Measurements from ENCODE around the gene A3GALT2.

A3GALT2 gene

DNA sequence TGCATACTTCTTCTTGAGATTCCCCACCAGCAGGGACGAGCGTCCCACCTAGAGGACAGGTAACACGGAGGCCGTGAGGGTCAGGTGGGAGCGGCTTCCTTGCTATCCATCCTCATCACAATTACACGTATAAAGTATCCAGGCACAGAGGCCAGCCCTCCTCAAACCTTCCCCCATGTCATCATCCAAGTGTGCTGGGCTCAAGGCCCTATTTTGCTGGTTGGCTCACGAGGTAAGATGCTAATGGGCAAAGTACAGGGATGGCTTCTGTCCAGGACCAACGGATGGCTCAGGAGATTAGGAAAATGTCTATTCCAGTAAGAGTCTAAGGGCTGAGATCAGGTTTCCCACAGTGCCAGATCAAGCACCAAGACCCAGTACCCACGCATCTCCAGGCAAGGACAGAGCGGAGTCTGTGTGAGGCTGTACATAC is 11.5 kb upstream of the A3GALT2 start:
- TF ChIP-seq TAF1 (IDR thresholded peaks at IDR 0.05; ENCODE audit: borderline replicate concordance, insufficient read depth, low read length), result no peak
- no peak for TF ChIP-seq SIN3A (IDR thresholded peaks at IDR 0.05; ENCODE audit: borderline replicate concordance, insufficient read depth, low read length)
- no peak for TF ChIP-seq FOXP2 (optimal IDR thresholded peaks at IDR 0.05; ENCODE audit: borderline replicate concordance, extremely low read depth, extremely low read length, insufficient read depth)
- TF ChIP-seq, protein P1, sequence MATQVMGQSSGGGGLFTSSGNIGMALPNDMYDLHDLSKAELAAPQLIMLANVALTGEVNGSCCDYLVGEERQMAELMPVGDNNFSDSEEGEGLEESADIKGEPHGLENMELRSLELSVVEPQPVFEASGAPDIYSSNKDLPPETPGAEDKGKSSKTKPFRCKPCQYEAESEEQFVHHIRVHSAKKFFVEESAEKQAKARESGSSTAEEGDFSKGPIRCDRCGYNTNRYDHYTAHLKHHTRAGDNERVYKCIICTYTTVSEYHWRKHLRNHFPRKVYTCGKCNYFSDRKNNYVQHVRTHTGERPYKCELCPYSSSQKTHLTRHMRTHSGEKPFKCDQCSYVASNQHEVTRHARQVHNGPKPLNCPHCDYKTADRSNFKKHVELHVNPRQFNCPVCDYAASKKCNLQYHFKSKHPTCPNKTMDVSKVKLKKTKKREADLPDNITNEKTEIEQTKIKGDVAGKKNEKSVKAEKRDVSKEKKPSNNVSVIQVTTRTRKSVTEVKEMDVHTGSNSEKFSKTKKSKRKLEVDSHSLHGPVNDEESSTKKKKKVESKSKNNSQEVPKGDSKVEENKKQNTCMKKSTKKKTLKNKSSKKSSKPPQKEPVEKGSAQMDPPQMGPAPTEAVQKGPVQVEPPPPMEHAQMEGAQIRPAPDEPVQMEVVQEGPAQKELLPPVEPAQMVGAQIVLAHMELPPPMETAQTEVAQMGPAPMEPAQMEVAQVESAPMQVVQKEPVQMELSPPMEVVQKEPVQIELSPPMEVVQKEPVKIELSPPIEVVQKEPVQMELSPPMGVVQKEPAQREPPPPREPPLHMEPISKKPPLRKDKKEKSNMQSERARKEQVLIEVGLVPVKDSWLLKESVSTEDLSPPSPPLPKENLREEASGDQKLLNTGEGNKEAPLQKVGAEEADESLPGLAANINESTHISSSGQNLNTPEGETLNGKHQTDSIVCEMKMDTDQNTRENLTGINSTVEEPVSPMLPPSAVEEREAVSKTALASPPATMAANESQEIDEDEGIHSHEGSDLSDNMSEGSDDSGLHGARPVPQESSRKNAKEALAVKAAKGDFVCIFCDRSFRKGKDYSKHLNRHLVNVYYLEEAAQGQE (IDR thresholded peaks at IDR 0.05; ENCODE audit: insufficient read depth in 1 of 2, low read depth in 2 of 2, low read length in 2 of 2), result no peak
- TF ChIP-seq POLR2AphosphoS5 (IDR thresholded peaks at IDR 0.05; ENCODE audit: low read depth, low read length), result no peak

GRCh38 chr1:33331444-33332356 is 10.8 kb upstream of the A3GALT2 start:
- TF ChIP-seq TAF1 (IDR thresholded peaks at IDR 0.05; ENCODE audit: borderline replicate concordance, insufficient read depth, low read length) (no peak), SIN3A (IDR thresholded peaks at IDR 0.05; ENCODE audit: borderline replicate concordance, insufficient read depth, low read length) (no peak), FOXP2 (optimal IDR thresholded peaks at IDR 0.05; ENCODE audit: borderline replicate concordance, extremely low read depth, extremely low read length, insufficient read depth) (no peak), POLR2AphosphoS5 (IDR thresholded peaks at IDR 0.05; ENCODE audit: low read depth, low read length) (no peak)
- TF ChIP-seq, protein P1 (IDR thresholded peaks at IDR 0.05; ENCODE audit: insufficient read depth in 1 of 2, low read depth in 2 of 2, low read length in 2 of 2), result no peak

- TF ChIP-seq, protein P1 (IDR thresholded peaks at IDR 0.05; ENCODE audit: insufficient read depth in 1 of 2, low read depth in 2 of 2, low read length in 2 of 2), result no peak
- TF ChIP-seq SIN3A (IDR thresholded peaks at IDR 0.05; ENCODE audit: borderline replicate concordance, insufficient read depth, low read length) (no peak), TAF1 (IDR thresholded peaks at IDR 0.05; ENCODE audit: borderline replicate concordance, insufficient read depth, low read length) (no peak), FOXP2 (optimal IDR thresholded peaks at IDR 0.05; ENCODE audit: borderline replicate concordance, extremely low read depth, extremely low read length, insufficient read depth) (no peak), POLR2AphosphoS5 (IDR thresholded peaks at IDR 0.05; ENCODE audit: low read depth, low read length) (no peak)
These were observed 10.0 kb upstream of the A3GALT2 start for GRCh38 chr1:33330906-33331305.

GRCh38 chr1:33330361-33330890 is 9.5 kb upstream of the A3GALT2 start:
- TF ChIP-seq, protein P1 (IDR thresholded peaks at IDR 0.05; ENCODE audit: insufficient read depth in 1 of 2, low read depth in 2 of 2, low read length in 2 of 2), result no peak
- TF ChIP-seq FOXP2 (optimal IDR thresholded peaks at IDR 0.05; ENCODE audit: borderline replicate concordance, extremely low read depth, extremely low read length, insufficient read depth), result no peak
- no peak for TF ChIP-seq POLR2AphosphoS5 (IDR thresholded peaks at IDR 0.05; ENCODE audit: low read depth, low read length)
- TF ChIP-seq TAF1 (IDR thresholded peaks at IDR 0.05; ENCODE audit: borderline replicate concordance, insufficient read depth, low read length), result no peak
